Stimulated activated naive B cell treated with anti-CD40 and anti-IgM and Interleukin-4, amounts not matched to agents 10 μg/mL and 1 μg/mL and 100 μg/mL, for 72 hours (primary cell): Measurements from ENCODE around the gene OR9G4.

ENCODE experiments used
- ATAC-seq, 2 donors: fragments of 150-1000 bp; cut with Tn5 transposase; replicated peaks; 2 replicates each; pipeline ENCODE4 v1.10.0; 2021; ENCODE audit warnings: moderate library complexity in 1 of 2
- DNase-seq: peaks from one replicate; pipeline ENCODE4 v3.0.0; 2021
- H3K27ac Mint-ChIP-seq: one replicate; pipeline ENCODE4 v1.8.0; 2022; ENCODE audit warnings: mild to moderate bottlenecking, mixed read lengths
- H3K27me3 Mint-ChIP-seq, 2 donors: one replicate each; pipeline ENCODE4 v1.8.0; 2022; ENCODE audit warnings: mixed read lengths in 2 of 2
- H3K36me3 Mint-ChIP-seq, 2 donors: one replicate each; pipeline ENCODE4 v1.8.0; 2022; ENCODE audit warnings: mixed read lengths in 2 of 2, mild to moderate bottlenecking in 1 of 2
- H3K4me1 Mint-ChIP-seq, 2 donors: one replicate each; pipeline ENCODE4 v1.8.0; 2022; ENCODE audit warnings: mixed read lengths in 2 of 2, mild to moderate bottlenecking in 1 of 2
- H3K4me3 Mint-ChIP-seq, 2 donors: one replicate each; pipeline ENCODE4 v1.8.0; 2022; ENCODE audit warnings: mild to moderate bottlenecking in 2 of 2, mixed read lengths in 2 of 2, moderate library complexity in 1 of 2
- H3K9me3 Mint-ChIP-seq, 2 donors: one replicate each; pipeline ENCODE4 v1.8.0; 2022; ENCODE audit warnings: mixed read lengths in 2 of 2, mild to moderate bottlenecking in 1 of 2

Gene OR9G4

GRCh38 chr11:56748597-56748996 is at the start of gene OR9G4:
TSS of gene OR9G4 (minus strand) at chr11:56748697. CDS start at chr11:56743766, 4,931 bp downstream.
- DNase-seq, result no peak
- no peak within 1 kb of the TSS for H3K4me3 Mint-ChIP-seq
- no peaks in the 10 kb centered on the region for H3K36me3 Mint-ChIP-seq
- ATAC-seq, result no peak
- H3K9me3 Mint-ChIP-seq, result peaks cover 0 to 7% of the 10 kb centered on the region in 2 donors
- H3K4me1 Mint-ChIP-seq, result no peaks in the 10 kb centered on the region
- H3K27me3 Mint-ChIP-seq, result no peaks in the 10 kb centered on the region
- H3K27ac Mint-ChIP-seq, result no peak within 1 kb of the TSS

GRCh38 chr11:56783448-56784041 is 35.0 kb upstream of the OR9G4 start:
- no peak overlapping the region for H3K27ac Mint-ChIP-seq
- H3K4me1 Mint-ChIP-seq, result peaks cover 4 to 6% of the 10 kb centered on the region in 2 donors
- H3K36me3 Mint-ChIP-seq, result no peaks in the 10 kb centered on the region
- DNase-seq, result no peak
- no peak overlapping the region for H3K4me3 Mint-ChIP-seq
- peak in 1 of 2 donors; percentile 57 for ATAC-seq
- no peaks in the 10 kb centered on the region for H3K27me3 Mint-ChIP-seq
- no peaks in the 10 kb centered on the region for H3K9me3 Mint-ChIP-seq

GRCh38 chr11:56782167-56782847 is 33.8 kb upstream of the OR9G4 start:
- peak; percentile 86 to 89 for ATAC-seq
- Mint-ChIP-seq H3K27me3 (no peaks in the 10 kb centered on the region), H3K4me3 (no peak overlapping the region), H3K27ac (no peak overlapping the region), H3K4me1 (peaks cover 4 to 6% of the 10 kb centered on the region in 2 donors), H3K36me3 (no peaks in the 10 kb centered on the region), H3K9me3 (no peaks in the 10 kb centered on the region)
- DNase-seq, result no peak

- Mint-ChIP-seq H3K4me3 (no peak overlapping the region), H3K36me3 (no peaks in the 10 kb centered on the region), H3K4me1 (no peaks in the 10 kb centered on the region), H3K27ac (no peak overlapping the region), H3K9me3 (peaks cover 0 to 1% of the 10 kb centered on the region in 2 donors), H3K27me3 (no peaks in the 10 kb centered on the region)
- DNase-seq (no peak), ATAC-seq (no peak)
Measured at GRCh38 chr11:56776809-56777208, 28.3 kb upstream of the OR9G4 start.

- Mint-ChIP-seq H3K27ac (no peak overlapping the region), H3K9me3 (peaks cover 0 to 1% of the 10 kb centered on the region in 2 donors), H3K36me3 (no peaks in the 10 kb centered on the region), H3K4me1 (no peaks in the 10 kb centered on the region), H3K27me3 (no peaks in the 10 kb centered on the region), H3K4me3 (no peak overlapping the region)
- DNase-seq (no peak), ATAC-seq (no peak)
Measured at GRCh38 chr11:56764976-56765375, 16.5 kb upstream of the OR9G4 start.

GRCh38 chr11:56751480-56751879 is 3.0 kb upstream of the OR9G4 start:
- H3K36me3 Mint-ChIP-seq, result no peaks in the 10 kb centered on the region
- no peak overlapping the region for H3K4me3 Mint-ChIP-seq
- DNase-seq (no peak), ATAC-seq (no peak)
- H3K27ac Mint-ChIP-seq, result no peak overlapping the region
- H3K27me3 Mint-ChIP-seq, result no peaks in the 10 kb centered on the region
- H3K9me3 Mint-ChIP-seq, result peaks cover 0 to 8% of the 10 kb centered on the region in 2 donors
- H3K4me1 Mint-ChIP-seq, result no peaks in the 10 kb centered on the region

- Mint-ChIP-seq H3K9me3 (peaks cover 0 to 8% of the 10 kb centered on the region in 2 donors), H3K4me3 (no peak overlapping the region), H3K27me3 (no peaks in the 10 kb centered on the region), H3K36me3 (no peaks in the 10 kb centered on the region), H3K27ac (no peak overlapping the region), H3K4me1 (no peaks in the 10 kb centered on the region)
- no peak for ATAC-seq
- DNase-seq, result no peak
Measured at GRCh38 chr11:56750190-56750589, 1.7 kb upstream of the OR9G4 start.

GRCh38 chr11:56740886-56741285 is 7.6 kb downstream of the OR9G4 start:
- H3K27me3 Mint-ChIP-seq, result no peaks in the 10 kb centered on the region
- H3K4me1 Mint-ChIP-seq, result no peaks in the 10 kb centered on the region
- ATAC-seq (no peak), DNase-seq (no peak)
- peaks cover 3 to 7% of the 10 kb centered on the region in 2 donors for H3K9me3 Mint-ChIP-seq
- H3K27ac Mint-ChIP-seq, result no peak overlapping the region
- no peak overlapping the region for H3K4me3 Mint-ChIP-seq
- no peaks in the 10 kb centered on the region for H3K36me3 Mint-ChIP-seq

GRCh38 chr11:56740107-56740506 is 8.4 kb downstream of the OR9G4 start:
- Mint-ChIP-seq H3K4me3 (no peak overlapping the region), H3K36me3 (no peaks in the 10 kb centered on the region), H3K4me1 (no peaks in the 10 kb centered on the region), H3K27ac (no peak overlapping the region), H3K27me3 (no peaks in the 10 kb centered on the region), H3K9me3 (peaks cover 3 to 7% of the 10 kb centered on the region in 2 donors)
- ATAC-seq, result no peak
- DNase-seq, result no peak

GRCh38 chr11:56720513-56720912 is 28.0 kb downstream of the OR9G4 start:
- H3K9me3 Mint-ChIP-seq, result peaks cover 0 to 2% of the 10 kb centered on the region in 2 donors
- ATAC-seq (no peak), DNase-seq (no peak)
- no peaks in the 10 kb centered on the region for H3K27me3 Mint-ChIP-seq
- no peak overlapping the region for H3K4me3 Mint-ChIP-seq
- H3K4me1 Mint-ChIP-seq, result no peaks in the 10 kb centered on the region
- H3K27ac Mint-ChIP-seq, result no peak overlapping the region
- no peaks in the 10 kb centered on the region for H3K36me3 Mint-ChIP-seq

- peaks cover 3 to 6% of the 10 kb centered on the region in 2 donors for H3K9me3 Mint-ChIP-seq
- no peak for ATAC-seq
- H3K27ac Mint-ChIP-seq, result no peak overlapping the region
- no peaks in the 10 kb centered on the region for H3K36me3 Mint-ChIP-seq
- H3K4me1 Mint-ChIP-seq, result no peaks in the 10 kb centered on the region
- H3K4me3 Mint-ChIP-seq, result no peak overlapping the region
- no peak for DNase-seq
- H3K27me3 Mint-ChIP-seq, result no peaks in the 10 kb centered on the region
Measured at GRCh38 chr11:56716379-56716854, 32.1 kb downstream of the OR9G4 start.

- Mint-ChIP-seq H3K36me3 (no peaks in the 10 kb centered on the region), H3K9me3 (peaks cover 5 to 6% of the 10 kb centered on the region in 2 donors), H3K4me3 (no peak overlapping the region), H3K27me3 (no peaks in the 10 kb centered on the region), H3K27ac (no peak overlapping the region), H3K4me1 (no peaks in the 10 kb centered on the region)
- no peak for DNase-seq
- ATAC-seq, result no peak
Measured at GRCh38 chr11:56714206-56714605, 34.3 kb downstream of the OR9G4 start.

GRCh38 chr11:56706486-56706885 is 42.0 kb downstream of the OR9G4 start:
- H3K9me3 Mint-ChIP-seq, result peaks cover 0 to 3% of the 10 kb centered on the region in 2 donors
- no peak overlapping the region for H3K27ac Mint-ChIP-seq
- H3K36me3 Mint-ChIP-seq, result no peaks in the 10 kb centered on the region
- DNase-seq (no peak), ATAC-seq (no peak)
- H3K4me3 Mint-ChIP-seq, result no peak overlapping the region
- no peaks in the 10 kb centered on the region for H3K27me3 Mint-ChIP-seq
- H3K4me1 Mint-ChIP-seq, result no peaks in the 10 kb centered on the region

GRCh38 chr11:56705784-56706396 is 42.6 kb downstream of the OR9G4 start:
- no peak for DNase-seq
- Mint-ChIP-seq H3K36me3 (no peaks in the 10 kb centered on the region), H3K4me1 (no peaks in the 10 kb centered on the region), H3K27ac (no peak overlapping the region), H3K9me3 (peaks cover 0 to 3% of the 10 kb centered on the region in 2 donors), H3K27me3 (no peaks in the 10 kb centered on the region), H3K4me3 (no peak overlapping the region)
- peak; percentile 19 to 22 for ATAC-seq
